Fibroblast of pulmonary artery (primary cell): ENCODE results near the gene IL6.
"Not testable (repeated sequence)": the region's sequence is repeated elsewhere in the genome, so short reads cannot be mapped to it uniquely, and the experiment has no call there.

Source experiments
- DNase-seq: peaks from one replicate; pipeline ENCODE4 v3.0.0-alpha.2; 2010; ENCODE audit warnings: low read depth
- H3K4me3 ChIP-seq: replicated peaks from 2 replicates; pipeline ENCODE4 v1.5.1; 2011; ENCODE audit warnings: low read depth, mild to moderate bottlenecking, control low read depth, low read length, moderate library complexity
- CTCF ChIP-seq: IDR thresholded peaks from 2 replicates; pipeline ENCODE4 v1.5.1; 2011; ENCODE audit warnings: mild to moderate bottlenecking, control low read depth, low read length, inconsistent platforms; ENCODE audit errors: missing control alignments

Gene IL6

GRCh38 chr7:22697876-22698606 is 29.0 kb upstream of the IL6 start:
- TF ChIP-seq CTCF: no peak
- H3K4me3 ChIP-seq: no peak overlapping the region
- no peak for DNase-seq

GRCh38 chr7:22698767-22699166 is 28.2 kb upstream of the IL6 start:
- TF ChIP-seq CTCF: no peak
- no peak for DNase-seq
- H3K4me3 ChIP-seq: no peak overlapping the region

GRCh38 chr7:22700559-22701002 is 26.4 kb upstream of the IL6 start:
- H3K4me3 ChIP-seq: no peak overlapping the region
- TF ChIP-seq CTCF: no peak
- peak; percentile 90 for DNase-seq

GRCh38 chr7:22702516-22702915 is 24.5 kb upstream of the IL6 start:
- no peak for TF ChIP-seq CTCF
- DNase-seq: no peak
- no peak overlapping the region for H3K4me3 ChIP-seq

- DNase-seq, H3K4me3 ChIP-seq: not testable (repeated sequence)
Measured at GRCh38 chr7:22703107-22703855, 23.7 kb upstream of the IL6 start.

- not testable (repeated sequence) for DNase-seq, H3K4me3 ChIP-seq
Measured at GRCh38 chr7:22703978-22704610, 22.9 kb upstream of the IL6 start.

GRCh38 chr7:22704722-22705121 is 22.3 kb upstream of the IL6 start:
- not testable (repeated sequence) for H3K4me3 ChIP-seq, DNase-seq

GRCh38 chr7:22705874-22706273 is 21.1 kb upstream of the IL6 start:
- H3K4me3 ChIP-seq, DNase-seq: not testable (repeated sequence)

- not testable (repeated sequence) for H3K4me3 ChIP-seq, DNase-seq
Measured at GRCh38 chr7:22707026-22707691, 19.8 kb upstream of the IL6 start.

- not testable (repeated sequence) for DNase-seq, H3K4me3 ChIP-seq
Measured at GRCh38 chr7:22708214-22708613, 18.8 kb upstream of the IL6 start.

GRCh38 chr7:22708677-22709061 is 18.3 kb upstream of the IL6 start:
- not testable (repeated sequence) for DNase-seq, H3K4me3 ChIP-seq

- DNase-seq, H3K4me3 ChIP-seq: not testable (repeated sequence)
Measured at GRCh38 chr7:22709062-22709829, 17.8 kb upstream of the IL6 start.
